Ishikawa (cell line): ENCODE results near the gene ELP5.

Source experiments
- CEBPB ChIP-seq: IDR thresholded peaks from 2 replicates; pipeline ENCODE4 v1.6.1; 2012
- CREB1 ChIP-seq: IDR thresholded peaks from 2 replicates; pipeline ENCODE4 v1.6.1; 2012; ENCODE audit warnings: low read depth
- EGR1 ChIP-seq: IDR thresholded peaks from 2 replicates; pipeline ENCODE4 v1.6.1; 2012
- EP300 ChIP-seq: IDR thresholded peaks from 2 replicates; pipeline ENCODE4 v1.6.1; 2012; ENCODE audit warnings: borderline replicate concordance
- FOXM1 ChIP-seq: IDR thresholded peaks from 2 replicates; pipeline ENCODE4 v1.6.1; 2012; ENCODE audit warnings: low read depth, borderline replicate concordance
- MAX ChIP-seq: IDR thresholded peaks from 2 replicates; pipeline ENCODE4 v1.6.1; 2012
- NFIC ChIP-seq: IDR thresholded peaks from 2 replicates; pipeline ENCODE4 v1.6.1; 2012
- RAD21 ChIP-seq: IDR thresholded peaks from 2 replicates; pipeline ENCODE4 v1.6.1; 2012; ENCODE audit warnings: low read depth
- REST ChIP-seq: IDR thresholded peaks from 2 replicates; pipeline ENCODE4 v1.6.1; 2012; ENCODE audit warnings: low read depth, mild to moderate bottlenecking
- TAF1 ChIP-seq: IDR thresholded peaks from 2 replicates; pipeline ENCODE4 v1.6.1; 2012; ENCODE audit warnings: low read depth, mild to moderate bottlenecking
- TCF12 ChIP-seq: IDR thresholded peaks from 2 replicates; pipeline ENCODE4 v1.6.1; 2012; ENCODE audit warnings: low read depth
- TEAD4 ChIP-seq: IDR thresholded peaks from 2 replicates; pipeline ENCODE4 v1.6.1; 2012
- USF1 ChIP-seq: IDR thresholded peaks from 2 replicates; pipeline ENCODE4 v1.6.1; 2012
- YY1 ChIP-seq: IDR thresholded peaks from 2 replicates; pipeline ENCODE4 v1.6.1; 2012; ENCODE audit warnings: low read depth
- ZBTB7A ChIP-seq: IDR thresholded peaks from 2 replicates; pipeline ENCODE4 v1.6.1; 2012; ENCODE audit warnings: low read depth

Gene ELP5

GRCh38 chr17:7242717-7243452 is 9.1 kb upstream of the ELP5 start:
- TF ChIP-seq NFIC, result peak; percentile 55
- TF ChIP-seq FOXM1, result peak; percentile 42; the same call in 1 of the 2 replicates
- TF ChIP-seq CEBPB, result 0 out of 2 replicates have a peak, but pooled peaks have one; percentile 33
- TF ChIP-seq EP300, result peak; percentile 51; the same call in 1 of the 2 replicates
- TF ChIP-seq EGR1, result peak; percentile 36; the same call in 1 of the 2 replicates
- peak; percentile 52; the same call in 1 of the 2 replicates for TF ChIP-seq CREB1
- no peak; the same call in 1 of the 2 replicates for TF ChIP-seq TEAD4
- TF ChIP-seq RAD21, result no peak
- TF ChIP-seq USF1, result peak; percentile 100
- TF ChIP-seq ZBTB7A, result no peak; the same call in 1 of the 2 replicates
- peak; percentile 68; the same call in 1 of the 2 replicates for TF ChIP-seq TCF12
- TF ChIP-seq TAF1, result no peak; the same call in 1 of the 2 replicates
- TF ChIP-seq YY1, result peak; percentile 66; the same call in 1 of the 2 replicates
- TF ChIP-seq REST, result no peak
- peak; percentile 89 for TF ChIP-seq MAX

- no peak for TF ChIP-seq CEBPB
- TF ChIP-seq YY1, result no peak
- no peak for TF ChIP-seq MAX
- no peak for TF ChIP-seq EP300
- TF ChIP-seq EGR1, result no peak
- no peak for TF ChIP-seq TCF12
- no peak for TF ChIP-seq NFIC
- TF ChIP-seq USF1, result no peak
- TF ChIP-seq RAD21, result no peak
- no peak; the same call in 1 of the 2 replicates for TF ChIP-seq TAF1
- TF ChIP-seq TEAD4, result no peak
- TF ChIP-seq CREB1, result no peak
These were observed 8.6 kb upstream of the ELP5 start for GRCh38 chr17:7243453-7243729.

- TF ChIP-seq YY1 (no peak), TEAD4 (no peak), TCF12 (no peak), NFIC (no peak), EGR1 (no peak)
These were observed 5.2 kb upstream of the ELP5 start for GRCh38 chr17:7246779-7247178.

- TF ChIP-seq CEBPB (no peak), USF1 (no peak), ZBTB7A (no peak), REST (no peak), TEAD4 (no peak), NFIC (no peak), RAD21 (no peak), TAF1 (no peak), CREB1 (no peak), MAX (no peak), EGR1 (no peak), TCF12 (no peak), EP300 (no peak), YY1 (no peak), FOXM1 (no peak)
These were observed 3.2 kb upstream of the ELP5 start for GRCh38 chr17:7248796-7249195.

- TF ChIP-seq EGR1 (no peak), CEBPB (no peak), CREB1 (no peak), TEAD4 (no peak), NFIC (no peak), EP300 (no peak), REST (no peak), MAX (no peak), TAF1 (no peak), RAD21 (no peak), USF1 (no peak), FOXM1 (no peak), ZBTB7A (no peak), TCF12 (no peak), YY1 (no peak)
These were observed 2.8 kb upstream of the ELP5 start for GRCh38 chr17:7249214-7249613.
